Prostate gland (tissue), 2 donors: ENCODE measurements around the gene POLG. TPM values are rescaled to one million over a fixed set of nuclear protein-coding genes. Genes with fewer than 3 reads are reported as not detected.

ENCODE experiments used
- DNase-seq: peaks from one replicate; pipeline ENCODE4 v3.0.0-alpha.2; 2019; ENCODE audit warnings: low spot score
- H3K27ac ChIP-seq, 2 donors: fragments of 200-600 bp; sonication (generic); 2 replicates each; pipeline ENCODE4 v1.5.1; 2017 to 2019
- H3K27me3 ChIP-seq: fragments of 200-600 bp; sonication (generic); replicated peaks from 2 replicates; pipeline ENCODE4 v1.5.1; 2019; ENCODE audit not compliant: insufficient read depth
- H3K36me3 ChIP-seq, 2 donors: fragments of 200-600 bp; sonication (generic); 1 replicate in 1 of 2; 2 replicates in 1 of 2; pipeline versions ENCODE4 v1.5.1 to v1.8.1; 2017 to 2019
- H3K4me1 ChIP-seq: fragments of 200-600 bp; sonication (generic); replicated peaks from 2 replicates; pipeline ENCODE4 v1.5.1; 2019
- H3K4me3 ChIP-seq, 2 donors: fragments of 200-600 bp; sonication (generic); 2 replicates each; pipeline ENCODE4 v1.5.1; 2017 to 2019
- H3K9me3 ChIP-seq: fragments of 200-600 bp; sonication (generic); 2 replicates; pipeline ENCODE4 v1.5.1; 2017
- CTCF ChIP-seq, 4 experiments: fragments of 200-600 bp in 2 of 4; fragments of 450-650 bp in 2 of 4; sonication (generic) in 2 of 4; IDR thresholded peaks; 1 replicate in 3 of 4; 2 replicates in 1 of 4; pipeline ENCODE4 v1.5.1; 2016 to 2019; ENCODE audit warnings: antibody characterized with exemption in 4 of 4, mild to moderate bottlenecking in 2 of 4, moderate library complexity in 2 of 4
- POLR2A ChIP-seq: fragments of 450-650 bp; IDR thresholded peaks from one replicate; pipeline ENCODE4 v1.6.1; 2016; ENCODE audit warnings: antibody characterized with exemption, mild to moderate bottlenecking
- POLR2AphosphoS5 ChIP-seq: sonication (generic); formaldehyde crosslinking; IDR thresholded peaks from one replicate; pipeline ENCODE4 v1.6.1; 2017; ENCODE audit warnings: antibody characterized with exemption
- WGBS: methylation state at CpG from one replicate; pipeline ENCODE4 v1.1.5; 2018; 5-methylcytosine and 5-hydroxymethylcytosine counted together
- intact Hi-C: fragments of 100-400 bp; cut with DNase I; formaldehyde crosslinking; loops from one replicate; pipeline ENCODE4 v1.14.2; 2022
- total RNA-seq, 2 donors: library from RNA; depleted of rRNA; stranded (reverse); fragments of >200 nt; gene quantifications; one replicate each; pipeline ENCODE4 v1.1.0, GENCODE V29; 2016

Gene POLG
- total RNA-seq, 2 donors from 2014 or later: 54.3 to 92.0 TPM

GRCh38 chr15:89299896-89300295, 34.7 kb downstream of the POLG start:
- Histone ChIP-seq H3K9me3 (no peaks in the 10 kb centered on the region), H3K4me1 (no peaks in the 10 kb centered on the region), H3K36me3 (no peaks in the 10 kb centered on the region), H3K4me3 (no peak overlapping the region), H3K27ac (no peak overlapping the region), H3K27me3 (no peaks in the 10 kb centered on the region)
- TF ChIP-seq POLR2A (no peak), POLR2AphosphoS5 (no peak), CTCF (IDR thresholded peaks at IDR 0.05) (peak in 2 of 4 experiments; percentile 25 to 38)
- DNase-seq: no peak
- intact Hi-C loops: no loop called here

GRCh38 chr15:89293012-89293411, 41.6 kb downstream of the POLG start:
- Histone ChIP-seq H3K36me3 (no peaks in the 10 kb centered on the region), H3K4me3 (no peak overlapping the region), H3K4me1 (no peaks in the 10 kb centered on the region), H3K9me3 (no peaks in the 10 kb centered on the region), H3K27ac (no peak overlapping the region), H3K27me3 (no peaks in the 10 kb centered on the region)
- DNase-seq: no peak
- TF ChIP-seq POLR2A (no peak), POLR2AphosphoS5 (no peak)
- WGBS: 94% methylated on average over 2 of the region's 2 CpGs
- intact Hi-C loops: no loop called here

DNA sequence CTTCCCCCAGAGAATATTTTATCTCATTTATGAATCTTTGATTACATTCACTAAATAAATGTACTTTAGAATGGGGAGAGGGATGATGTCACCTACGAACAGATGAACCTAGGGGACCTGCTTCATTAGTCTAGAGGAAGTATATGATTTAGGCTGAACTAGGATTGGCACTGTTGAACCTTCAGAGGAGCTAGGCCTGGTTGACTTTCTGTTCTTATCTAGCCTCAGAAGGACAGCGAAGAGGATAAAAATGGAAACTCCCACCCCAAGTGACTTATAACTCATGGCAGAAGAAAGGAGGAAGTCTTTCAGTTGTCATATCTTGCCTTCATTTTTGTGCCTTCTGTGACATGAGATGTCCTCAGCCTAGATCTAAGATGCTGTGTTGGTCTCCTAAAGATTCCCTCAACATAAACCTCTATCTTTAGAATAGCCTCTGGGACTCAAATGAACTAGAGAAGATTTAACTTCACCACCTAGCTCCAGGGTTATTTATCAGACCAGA, 42.6 kb downstream of the POLG start:
- Histone ChIP-seq H3K4me1 (no peaks in the 10 kb centered on the region), H3K4me3 (no peak overlapping the region), H3K27me3 (no peaks in the 10 kb centered on the region), H3K9me3 (no peaks in the 10 kb centered on the region), H3K36me3 (no peaks in the 10 kb centered on the region), H3K27ac (no peak overlapping the region)
- intact Hi-C loops: no loop called here
- WGBS: 72% methylated on average over 2 of the region's 2 CpGs
- TF ChIP-seq POLR2A: no peak
- TF ChIP-seq CTCF (IDR thresholded peaks at IDR 0.05): no peak
- TF ChIP-seq POLR2AphosphoS5: no peak
- no peak for DNase-seq

DNA sequence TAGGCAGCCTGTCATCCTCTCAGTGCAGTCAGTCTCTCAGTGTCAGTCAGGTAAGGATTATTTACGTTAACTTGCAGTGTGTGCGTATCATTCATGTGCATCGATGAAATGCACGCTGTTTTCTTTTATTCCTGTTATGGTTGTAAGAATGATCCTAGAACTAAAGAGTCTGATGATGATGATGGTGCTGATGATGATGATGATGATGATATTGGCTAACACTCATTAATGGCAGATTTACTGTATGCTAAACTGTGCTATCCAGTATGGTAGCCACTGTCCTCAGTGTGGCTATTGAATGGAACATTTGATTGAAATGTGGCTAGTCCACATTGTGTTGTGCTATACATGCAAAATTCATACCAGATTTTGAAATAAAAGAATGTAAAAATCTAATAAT, 51.4 kb downstream of the POLG start:
- DNase-seq: no peak
- intact Hi-C loops: no loop called here
- no peak overlapping the region for H3K4me3 ChIP-seq
- no peaks in the 10 kb centered on the region for H3K4me1 ChIP-seq
- H3K36me3 ChIP-seq: no peaks in the 10 kb centered on the region
- no peak for TF ChIP-seq POLR2AphosphoS5
- no peak for TF ChIP-seq POLR2A
- no peak for TF ChIP-seq CTCF (IDR thresholded peaks at IDR 0.05)
- H3K27me3 ChIP-seq: no peaks in the 10 kb centered on the region
- 88% methylated on average over 4 of the region's 4 CpGs for WGBS
- no peak overlapping the region for H3K27ac ChIP-seq
- no peaks in the 10 kb centered on the region for H3K9me3 ChIP-seq

- DNase-seq: no peak
- 94% methylated on average over 4 of the region's 4 CpGs for WGBS
- TF ChIP-seq CTCF (IDR thresholded peaks at IDR 0.05): no peak
- no peak for TF ChIP-seq POLR2AphosphoS5
- TF ChIP-seq POLR2A: no peak
- no peaks in the 10 kb centered on the region for H3K36me3 ChIP-seq
- intact Hi-C loops: no loop called here
- no peaks in the 10 kb centered on the region for H3K9me3 ChIP-seq
- H3K4me1 ChIP-seq: no peaks in the 10 kb centered on the region
- no peak overlapping the region for H3K4me3 ChIP-seq
- H3K27me3 ChIP-seq: no peaks in the 10 kb centered on the region
- H3K27ac ChIP-seq: no peak overlapping the region
Observed at GRCh38 chr15:89282631-89283030, 52.0 kb downstream of the POLG start.
